ENCODE results near the gene MYO1D. TPM values are rescaled to one million over a fixed set of nuclear protein-coding genes. Genes with fewer than 3 reads are reported as not detected.

The MYO1D gene
- total and polyA plus RNA-seq, 2 donors (not counting 1 experiment from before 2014, with no cell fraction given), result 5.4 to 26.7 TPM

DNA sequence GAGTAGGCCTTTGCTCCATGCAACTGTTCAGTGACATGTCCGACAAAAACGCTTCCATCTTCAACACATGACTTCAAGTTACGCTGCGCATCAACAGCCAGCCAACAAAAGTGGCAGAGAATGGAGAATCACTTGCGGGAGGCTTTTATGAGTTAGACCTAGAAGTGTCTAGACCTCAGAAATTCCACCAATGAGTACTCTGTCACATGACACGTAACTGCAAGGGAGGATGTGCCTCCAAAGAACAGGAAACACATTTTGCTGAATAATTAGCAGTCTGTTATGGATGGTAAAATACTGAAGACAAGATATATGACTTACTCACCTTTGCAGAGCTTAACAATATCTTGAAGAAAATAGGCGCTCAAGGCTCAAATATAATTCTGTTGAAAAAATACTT, 62.1 kb downstream of the MYO1D start:
- no peaks in the 10 kb centered on the region for H3K36me3 ChIP-seq (replicated peaks in 1 of 2; ENCODE audit: control extremely low read depth in 1 of 2, control insufficient read depth in 1 of 2, extremely low read depth in 1 of 2, insufficient read depth in 2 of 2, low read length in 1 of 2)
- H3K27ac Mint-ChIP-seq, result no peak overlapping the region
- ChIA-PET POLR2A (no interaction called here), CTCF (no interaction called here)
- TF ChIP-seq, protein P1, sequence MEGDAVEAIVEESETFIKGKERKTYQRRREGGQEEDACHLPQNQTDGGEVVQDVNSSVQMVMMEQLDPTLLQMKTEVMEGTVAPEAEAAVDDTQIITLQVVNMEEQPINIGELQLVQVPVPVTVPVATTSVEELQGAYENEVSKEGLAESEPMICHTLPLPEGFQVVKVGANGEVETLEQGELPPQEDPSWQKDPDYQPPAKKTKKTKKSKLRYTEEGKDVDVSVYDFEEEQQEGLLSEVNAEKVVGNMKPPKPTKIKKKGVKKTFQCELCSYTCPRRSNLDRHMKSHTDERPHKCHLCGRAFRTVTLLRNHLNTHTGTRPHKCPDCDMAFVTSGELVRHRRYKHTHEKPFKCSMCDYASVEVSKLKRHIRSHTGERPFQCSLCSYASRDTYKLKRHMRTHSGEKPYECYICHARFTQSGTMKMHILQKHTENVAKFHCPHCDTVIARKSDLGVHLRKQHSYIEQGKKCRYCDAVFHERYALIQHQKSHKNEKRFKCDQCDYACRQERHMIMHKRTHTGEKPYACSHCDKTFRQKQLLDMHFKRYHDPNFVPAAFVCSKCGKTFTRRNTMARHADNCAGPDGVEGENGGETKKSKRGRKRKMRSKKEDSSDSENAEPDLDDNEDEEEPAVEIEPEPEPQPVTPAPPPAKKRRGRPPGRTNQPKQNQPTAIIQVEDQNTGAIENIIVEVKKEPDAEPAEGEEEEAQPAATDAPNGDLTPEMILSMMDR (IDR thresholded peaks at IDR 0.05), result no peak
- no peak for TF ChIP-seq EZH2 (IDR thresholded peaks at IDR 0.05; ENCODE audit: borderline replicate concordance, insufficient read depth, low read depth, low read length, poor library complexity, severe bottlenecking)
- no peaks in the 10 kb centered on the region for H3K9me3 ChIP-seq (ENCODE audit: control extremely low read depth in 1 of 3, control insufficient read depth in 2 of 3, insufficient read depth in 1 of 3, low read length in 2 of 3)
- no peak overlapping the region for H2AFZ ChIP-seq (ENCODE audit: insufficient read depth, low read depth, low read length, poor library complexity, severe bottlenecking)
- no peaks in the 10 kb centered on the region for H4K20me1 ChIP-seq (ENCODE audit: control insufficient read depth, insufficient read depth, low read length, poor library complexity, severe bottlenecking)
- intact Hi-C loops (cut with micrococcal nuclease), result no loop called here
- H3K9me3 Mint-ChIP-seq (ENCODE audit: insufficient read depth), result no peaks in the 10 kb centered on the region
- H3K4me1 Mint-ChIP-seq, result peaks cover 10% of the 10 kb centered on the region
- no peak overlapping the region for H3K9ac ChIP-seq (ENCODE audit: low read length)
- no peaks in the 10 kb centered on the region for H3K79me2 ChIP-seq (ENCODE audit: control insufficient read depth, insufficient read depth, low read length)
- no peaks in the 10 kb centered on the region for H3K4me1 ChIP-seq (ENCODE audit: control insufficient read depth in 2 of 2, insufficient read depth in 2 of 2, low read length in 2 of 2)
- no peaks in the 10 kb centered on the region for H3K27me3 ChIP-seq (replicated peaks in 1 of 4; ENCODE audit: control extremely low read depth in 1 of 4, control insufficient read depth in 3 of 4, insufficient read depth in 4 of 4, low read length in 3 of 4)
- DNase-seq, result no peak
- 92% methylated on average over 2 of the region's 7 CpGs for WGBS (ENCODE audit: insufficient coverage)
- no peak overlapping the region for H3K4me2 ChIP-seq (replicated peaks; ENCODE audit: low read depth, low read length, poor library complexity, severe bottlenecking)
- no peak overlapping the region for H3K27ac ChIP-seq (ENCODE audit: low read length in 2 of 2)
- no peaks in the 10 kb centered on the region for H3K27me3 Mint-ChIP-seq
- H3K4me3 ChIP-seq (ENCODE audit: control extremely low read depth in 1 of 5, extremely low read depth in 1 of 5, insufficient read depth in 1 of 5, low read depth in 2 of 5, low read length in 4 of 5), result no peak overlapping the region
- H3K4me3 Mint-ChIP-seq, result no peak overlapping the region
- no peak for ATAC-seq (ENCODE audit: low read depth)

DNA sequence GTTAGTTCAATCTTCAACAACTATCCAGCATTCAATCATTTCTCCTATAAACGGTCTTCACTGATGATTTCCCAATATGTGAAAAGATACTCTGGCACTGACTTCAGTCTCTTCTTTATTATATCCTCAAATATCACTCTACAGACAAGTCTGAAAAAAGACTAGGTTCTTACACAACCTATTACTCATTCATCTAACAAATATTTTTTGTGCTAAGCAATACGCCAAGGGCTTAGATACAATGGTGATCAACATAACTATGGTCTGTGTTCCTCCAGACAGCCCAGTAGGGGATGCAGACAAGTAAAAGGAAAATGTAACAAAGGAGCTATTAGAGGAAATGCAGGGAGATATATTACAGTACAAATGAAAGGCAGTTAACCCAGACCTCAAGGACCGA, 63.9 kb downstream of the MYO1D start:
- 100% methylated on average over 2 of the region's 3 CpGs for WGBS (ENCODE audit: insufficient coverage)
- H2AFZ ChIP-seq (ENCODE audit: insufficient read depth, low read depth, low read length, poor library complexity, severe bottlenecking), result no peak overlapping the region
- H3K4me2 ChIP-seq (replicated peaks; ENCODE audit: low read depth, low read length, poor library complexity, severe bottlenecking), result no peak overlapping the region
- H3K27me3 ChIP-seq (replicated peaks in 1 of 4; ENCODE audit: control extremely low read depth in 1 of 4, control insufficient read depth in 3 of 4, insufficient read depth in 4 of 4, low read length in 3 of 4), result no peaks in the 10 kb centered on the region
- no peak for ATAC-seq (ENCODE audit: low read depth)
- POLR2A ChIA-PET, result no interaction called here
- H3K79me2 ChIP-seq (ENCODE audit: control insufficient read depth, insufficient read depth, low read length), result no peaks in the 10 kb centered on the region
- no peaks in the 10 kb centered on the region for H3K9me3 Mint-ChIP-seq (ENCODE audit: insufficient read depth)
- no peaks in the 10 kb centered on the region for H3K4me1 ChIP-seq (ENCODE audit: control insufficient read depth in 2 of 2, insufficient read depth in 2 of 2, low read length in 2 of 2)
- no peaks in the 10 kb centered on the region for H3K9me3 ChIP-seq (ENCODE audit: control extremely low read depth in 1 of 3, control insufficient read depth in 2 of 3, insufficient read depth in 1 of 3, low read length in 2 of 3)
- no peak for DNase-seq
- peaks cover 8% of the 10 kb centered on the region for H3K4me1 Mint-ChIP-seq
- intact Hi-C loops (cut with micrococcal nuclease), result no loop called here
- H4K20me1 ChIP-seq (ENCODE audit: control insufficient read depth, insufficient read depth, low read length, poor library complexity, severe bottlenecking), result no peaks in the 10 kb centered on the region
- H3K4me3 Mint-ChIP-seq, result no peak overlapping the region
- no peaks in the 10 kb centered on the region for H3K27me3 Mint-ChIP-seq
- H3K36me3 ChIP-seq (replicated peaks in 1 of 2; ENCODE audit: control extremely low read depth in 1 of 2, control insufficient read depth in 1 of 2, extremely low read depth in 1 of 2, insufficient read depth in 2 of 2, low read length in 1 of 2), result no peaks in the 10 kb centered on the region
- TF ChIP-seq EZH2 (IDR thresholded peaks at IDR 0.05; ENCODE audit: borderline replicate concordance, insufficient read depth, low read depth, low read length, poor library complexity, severe bottlenecking), result no peak
- TF ChIP-seq, protein P1 (IDR thresholded peaks at IDR 0.05), result no peak
- H3K4me3 ChIP-seq (ENCODE audit: control extremely low read depth in 1 of 5, extremely low read depth in 1 of 5, insufficient read depth in 1 of 5, low read depth in 2 of 5, low read length in 4 of 5), result no peak overlapping the region
- no peak overlapping the region for H3K27ac ChIP-seq (ENCODE audit: low read length in 2 of 2)
- no peak overlapping the region for H3K27ac Mint-ChIP-seq
- no peak overlapping the region for H3K9ac ChIP-seq (ENCODE audit: low read length)
- CTCF ChIA-PET, result no interaction called here
